OCI-LY7 (cell line): ENCODE measurements around the gene TMEM54.

Experiments
- CTCF ChIP-seq: fragments of 200-600 bp; sonication (generic); conservative IDR thresholded peaks from 2 replicates; pipeline ENCODE4 v1.5.1; 2014; ENCODE audit warnings: mild to moderate bottlenecking, antibody characterized with exemption, low read length, moderate library complexity, mixed read lengths
- EZH2phosphoT487 ChIP-seq: fragments of 200-600 bp; sonication (generic); IDR thresholded peaks from 2 replicates; pipeline ENCODE4 v1.6.1; 2018; ENCODE audit warnings: low read depth, borderline replicate concordance, mild to moderate bottlenecking, mixed run types, antibody characterized with exemption, low read length, moderate library complexity, mixed read lengths

- TF ChIP-seq CTCF, result no peak
- no peak for TF ChIP-seq EZH2phosphoT487
Observed at GRCh38 chr1:32896451-32896850, 4.7 kb downstream of the TMEM54 start.
